Fibroblast of upper back skin (primary cell): ENCODE data around the gene AJUBA.
"Not testable (repeated sequence)": the region's sequence is repeated elsewhere in the genome, so short reads cannot be mapped to it uniquely, and the experiment has no call there.

Experiments used
- DNase-seq: peaks from one replicate; pipeline ENCODE4 v3.0.0-alpha.2; 2013

The AJUBA gene

DNA sequence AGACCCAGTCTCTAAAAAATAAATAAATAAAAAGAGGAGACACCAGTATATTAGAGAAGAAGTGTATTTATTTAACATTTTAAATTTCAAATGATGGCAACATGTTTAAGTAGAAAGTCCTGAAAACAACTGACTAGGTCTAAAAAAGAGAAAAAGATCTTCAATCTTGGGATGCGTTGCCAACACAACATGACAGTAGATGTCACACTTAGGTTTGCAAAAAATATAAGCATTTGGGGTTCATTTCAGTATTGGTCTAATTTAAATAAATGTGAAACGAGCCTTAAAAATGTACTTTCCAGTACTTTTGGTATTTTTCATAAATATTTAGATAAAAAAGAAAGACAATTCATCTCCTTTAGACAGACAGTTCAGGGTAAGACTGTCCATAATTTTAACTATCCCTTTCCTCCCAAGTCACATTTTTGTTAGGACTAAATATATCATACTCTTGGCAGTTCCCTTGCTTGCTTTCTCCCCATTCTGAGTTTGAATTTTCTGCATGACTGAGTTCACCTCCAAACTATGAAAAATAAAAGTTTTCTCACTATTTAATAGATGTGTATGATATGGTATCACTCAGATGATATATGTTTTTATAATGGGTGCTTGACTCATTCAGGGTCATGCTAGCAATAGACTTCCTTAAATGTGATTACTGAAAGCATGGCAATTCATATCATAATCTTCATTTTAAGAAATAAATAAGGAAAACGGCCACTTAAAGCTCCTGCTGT, 23.3 kb upstream of the AJUBA start:
- peak; percentile 12 for DNase-seq

- DNase-seq = not testable (repeated sequence)
Measured at GRCh38 chr14:23004274-23004673, 21.9 kb upstream of the AJUBA start.

GRCh38 chr14:23002592-23002991, 20.2 kb upstream of the AJUBA start:
- no peak for DNase-seq

- no peak for DNase-seq
Measured at GRCh38 chr14:23000860-23001259, 18.5 kb upstream of the AJUBA start.

GRCh38 chr14:22998329-22999012, 16.1 kb upstream of the AJUBA start:
- no peak for DNase-seq

DNA sequence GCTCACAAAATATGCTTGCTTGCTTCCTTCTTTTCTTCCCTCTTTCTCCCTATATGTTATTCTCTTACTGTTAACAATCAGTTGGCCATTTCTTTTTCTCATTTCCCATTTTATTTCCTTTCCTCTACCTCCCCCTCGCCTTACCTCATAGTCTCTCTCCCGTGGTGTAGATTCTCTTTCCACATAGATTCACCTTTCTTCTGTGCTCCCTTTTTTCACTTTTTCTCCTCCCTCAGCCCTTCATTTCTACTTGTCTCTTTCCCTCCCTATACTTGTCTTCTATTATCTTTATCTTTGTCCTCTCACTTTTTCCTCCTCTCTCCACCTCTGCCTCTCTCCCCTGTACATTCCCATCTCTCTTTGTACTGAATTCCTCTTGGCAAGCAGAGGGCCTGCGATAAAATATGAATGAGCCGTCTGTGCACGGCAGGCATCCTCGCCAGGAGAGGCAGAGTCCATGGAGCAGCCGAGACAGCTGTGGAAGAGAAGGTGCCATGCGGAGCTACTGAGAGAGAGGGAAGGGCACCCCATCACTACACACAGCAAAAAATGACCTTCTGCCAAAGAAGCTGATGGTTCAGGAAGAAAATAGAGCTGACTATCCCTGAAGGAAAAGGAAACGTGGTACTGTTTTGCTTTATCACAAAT, 15.4 kb upstream of the AJUBA start:
- no peak for DNase-seq

GRCh38 chr14:22996768-22997654, 14.7 kb upstream of the AJUBA start:
- DNase-seq = peak; percentile 41

DNA sequence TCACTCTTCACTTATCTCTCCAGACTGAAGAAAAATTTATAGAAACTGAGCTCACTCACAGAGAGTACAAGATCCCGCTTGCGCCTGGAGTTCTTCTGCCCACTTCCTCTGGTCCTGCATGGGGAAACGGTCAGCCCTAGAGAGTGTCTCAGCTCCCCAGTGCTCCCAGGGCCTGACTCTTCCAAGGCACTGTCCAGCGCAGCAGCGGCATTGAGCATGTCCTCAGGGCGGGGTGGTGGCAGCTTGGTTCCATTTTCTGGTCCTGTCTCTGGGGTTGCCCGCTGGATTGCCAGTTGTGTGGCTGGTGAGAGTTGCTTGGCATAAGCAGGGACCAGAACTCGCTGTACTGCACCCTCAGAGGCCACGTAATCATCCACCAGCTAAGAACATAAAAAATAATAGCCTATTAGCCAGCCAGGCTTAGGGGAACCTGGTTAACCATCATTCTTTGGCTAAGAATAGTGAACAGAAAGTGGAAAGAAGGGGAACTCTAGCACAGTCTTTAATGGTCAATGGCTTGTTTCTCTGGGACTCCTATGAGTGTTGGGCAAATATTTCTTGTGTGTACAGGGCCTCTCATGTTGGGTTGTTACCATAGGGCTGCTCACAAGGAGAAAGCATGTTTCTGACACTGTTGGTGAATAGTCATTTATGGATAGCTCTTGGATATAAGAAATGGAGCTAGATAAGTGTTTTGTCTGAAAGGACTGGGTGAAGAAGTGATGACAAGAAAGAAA, 13.7 kb upstream of the AJUBA start:
- no peak for DNase-seq

DNA sequence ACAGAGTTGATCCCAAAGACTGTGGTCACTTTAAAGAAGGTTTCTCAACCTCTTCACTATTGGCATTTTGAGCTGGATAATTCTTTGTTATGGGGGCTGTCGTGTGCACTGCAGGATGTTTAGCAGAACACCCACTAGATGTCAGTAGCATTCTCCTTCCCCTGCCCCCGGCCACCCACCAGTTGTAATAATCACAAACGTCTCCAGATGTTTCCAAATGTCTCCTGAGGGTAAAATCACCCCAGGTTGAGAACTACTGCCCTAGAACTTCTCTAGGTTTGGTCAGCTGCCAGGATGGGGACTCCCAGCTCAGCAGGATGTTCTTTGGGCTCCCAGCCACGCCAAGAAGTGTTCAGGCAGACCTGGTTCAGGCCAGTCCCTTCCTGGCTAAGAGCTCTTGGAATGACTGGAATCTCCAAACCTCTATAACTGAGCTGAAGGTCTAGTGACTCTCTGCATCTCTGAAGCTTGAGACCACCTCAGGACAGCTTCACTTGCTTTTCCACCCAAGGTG, 12.5 kb upstream of the AJUBA start:
- peak; percentile 84 for DNase-seq

GRCh38 chr14:22993517-22993916, 11.2 kb upstream of the AJUBA start:
- DNase-seq = no peak

GRCh38 chr14:22991852-22992251, 9.5 kb upstream of the AJUBA start:
- no peak for DNase-seq

DNA sequence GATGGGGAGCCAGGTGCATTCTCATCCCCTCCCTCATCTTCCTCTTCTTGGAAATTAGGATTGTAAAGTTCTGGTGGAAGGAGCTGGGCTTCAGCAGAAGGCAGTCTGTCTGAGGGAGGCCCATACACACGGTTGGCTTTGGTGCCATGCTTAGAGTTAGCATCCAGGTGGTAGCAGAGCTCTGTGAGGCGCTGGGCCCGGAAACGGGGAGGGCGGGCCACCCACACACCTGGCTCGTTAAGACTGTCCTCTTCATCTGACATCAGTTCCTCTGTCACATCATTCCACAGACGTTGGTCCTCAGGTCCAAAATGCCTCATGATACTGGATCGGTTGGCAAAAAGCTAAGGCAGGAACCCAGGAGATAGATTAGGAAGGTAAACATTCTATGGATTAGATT, 4.9 kb upstream of the AJUBA start:
- DNase-seq = no peak

DNA sequence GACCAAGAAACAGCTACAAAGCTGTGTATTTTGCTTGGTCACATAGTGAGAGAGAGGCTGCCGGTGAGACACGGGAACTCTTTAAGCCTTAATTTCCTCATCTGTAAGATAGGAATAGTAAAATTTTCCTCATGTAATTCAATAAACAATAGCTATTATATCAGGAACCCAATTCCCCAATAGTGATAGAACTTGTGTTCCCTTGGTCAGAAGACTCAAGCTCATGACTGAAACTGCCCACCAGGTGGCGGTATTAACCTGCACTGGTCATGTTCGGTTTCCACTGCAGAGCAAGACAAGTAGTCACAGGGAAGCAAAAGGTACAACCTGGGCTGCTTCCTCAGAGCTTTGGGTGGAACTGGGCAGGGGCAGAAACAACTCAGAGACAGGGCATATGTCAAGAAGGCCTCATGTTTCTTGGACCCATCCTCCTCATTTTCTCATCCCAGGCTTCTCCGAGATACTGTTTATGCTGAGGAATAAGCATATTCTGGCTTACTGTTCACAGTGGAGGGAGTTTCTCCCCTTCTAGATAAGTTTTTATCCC, 4.2 kb upstream of the AJUBA start:
- peak; percentile 82 for DNase-seq

DNA sequence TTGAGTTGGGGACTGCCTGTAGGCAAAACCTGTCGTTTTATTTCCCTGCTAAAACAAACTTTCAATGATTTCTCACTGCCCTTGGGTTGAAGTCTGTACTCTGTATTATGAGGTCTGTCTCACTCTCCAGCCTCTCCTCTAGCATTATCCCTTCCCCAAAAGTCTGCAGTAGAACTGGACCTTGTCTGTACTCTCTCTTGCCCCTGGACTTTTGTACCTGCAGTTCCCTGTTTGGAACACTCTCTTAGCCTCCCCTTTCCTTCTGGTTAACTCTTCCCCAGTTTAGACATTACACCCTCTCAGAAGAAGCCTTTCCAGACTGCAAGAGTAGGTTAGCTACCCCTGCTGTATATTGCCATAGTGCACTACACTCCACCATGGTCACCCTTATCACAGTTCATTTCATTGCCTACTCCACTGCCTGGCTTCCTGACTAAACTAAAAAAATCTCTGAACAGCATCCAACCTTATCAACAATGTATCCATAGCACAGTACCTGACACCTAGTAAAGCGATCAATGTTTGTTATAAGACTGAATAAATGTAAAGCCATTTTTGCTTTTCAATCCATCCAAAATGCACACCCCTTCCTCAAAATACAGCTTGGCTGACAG, 3.6 kb upstream of the AJUBA start:
- DNase-seq = no peak

- no peak for DNase-seq
Measured at GRCh38 chr14:22984959-22985658, 2.8 kb upstream of the AJUBA start.

- DNase-seq = no peak
Measured at GRCh38 chr14:22981876-22982476, 375 bp downstream of the AJUBA start.

GRCh38 chr14:22981090-22981875, 1.1 kb downstream of the AJUBA start:
- DNase-seq = no peak

- peak; percentile 71 for DNase-seq
Measured at GRCh38 chr14:22980672-22981089, 1.7 kb downstream of the AJUBA start.

GRCh38 chr14:22979748-22980392, 2.5 kb downstream of the AJUBA start:
- peak; percentile 30 for DNase-seq
